ENCODE results near the gene LITAFD. TPM values are rescaled to one million over a fixed set of nuclear protein-coding genes. Genes with fewer than 3 reads are reported as not detected.

LITAFD gene
- total RNA-seq, 1 experiment from 2014 or later = not detected

DNA sequence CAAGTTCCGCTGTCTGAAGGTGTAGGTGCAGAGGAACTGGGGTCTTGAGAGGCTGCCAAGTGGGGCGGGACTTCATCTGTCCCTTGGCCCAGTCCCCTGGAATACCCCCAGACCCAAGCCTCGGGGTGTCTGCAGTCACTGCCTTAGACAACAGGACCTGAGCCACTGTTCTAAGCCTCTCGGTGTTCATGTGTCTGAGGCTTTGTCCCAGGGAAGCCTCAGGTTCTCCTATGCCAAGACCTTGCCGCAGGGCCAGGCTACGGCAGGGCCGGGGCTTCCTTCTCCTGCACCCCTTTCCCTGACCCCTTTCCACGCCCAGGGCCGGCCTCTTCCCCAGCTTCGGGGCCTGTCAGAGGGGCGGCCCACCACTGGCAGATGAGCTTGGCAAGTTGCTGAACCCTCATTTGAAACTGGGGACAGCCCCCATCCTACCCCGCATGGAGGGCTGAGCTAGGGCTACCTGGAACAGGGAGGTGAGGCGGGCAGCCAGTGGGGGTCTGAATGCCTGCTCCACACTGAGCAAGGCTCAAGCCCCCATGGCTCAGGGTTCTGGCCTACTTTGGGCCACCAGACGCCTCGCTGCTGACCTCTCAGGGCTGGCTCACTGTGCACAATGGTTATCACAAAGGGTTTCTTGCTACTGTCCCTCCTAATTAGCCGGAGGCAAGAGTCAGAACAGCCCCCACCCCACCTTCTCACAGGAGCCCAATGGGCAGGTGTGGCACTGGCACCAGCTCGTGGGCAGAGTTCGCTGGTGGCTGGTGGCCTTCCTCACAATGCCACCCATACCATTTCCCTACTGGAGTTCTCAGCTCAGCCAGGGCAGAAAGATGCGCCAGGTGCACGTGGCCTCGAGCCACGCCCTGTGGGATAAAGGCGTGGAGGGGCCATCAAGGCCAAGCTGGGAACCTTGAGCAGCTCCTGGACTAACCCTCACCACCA lies 7.1 kb downstream of the LITAFD start:
- H3K27me3 ChIP-seq (ENCODE audit: insufficient read depth, low read length) = no peaks in the 10 kb centered on the region
- DNase-seq (ENCODE audit: low read depth, low spot score) (no peak), ATAC-seq (no peak)
- peaks cover 10 to 28% of the 10 kb centered on the region in 2 experiments for H3K4me1 ChIP-seq (ENCODE audit: control insufficient read depth in 1 of 2, insufficient read depth in 2 of 2, low read length in 2 of 2)
- RAD21 ChIA-PET (ENCODE audit: low non-redundant PET in 1 of 2, low total read pairs in 2 of 2, uncharacterized antibody in 2 of 2, unreplicated experiment in 2 of 2) = interaction anchor here in 1 of 2 experiments (0.6 kb wide), 1 partner anchor 233 kb away, joined by 4 read pairs; no protein-coding TSS in a partner anchor
- H3K79me2 ChIP-seq (ENCODE audit: insufficient read depth, low read length) = no peaks in the 10 kb centered on the region
- POLR2A ChIA-PET = interaction anchor here (1.2 kb wide), 1 partner anchor 20 kb away, joined by 4 read pairs; the partner anchor contains the start of gene CARHSP1
- no peaks in the 10 kb centered on the region for H4K20me1 ChIP-seq (ENCODE audit: insufficient read depth)
- no peaks in the 10 kb centered on the region for H3K9me3 ChIP-seq (ENCODE audit: control insufficient read depth in 1 of 2, insufficient read depth in 1 of 2, low read depth in 1 of 2, low read length in 2 of 2)
- no peak overlapping the region for H3K9ac ChIP-seq (ENCODE audit: low read length)
- no peaks in the 10 kb centered on the region for H3K9me2 ChIP-seq (ENCODE audit: insufficient read depth)
- H3K27ac ChIP-seq (ENCODE audit: low read depth, low read length) = no peak overlapping the region
- CTCF ChIA-PET = interaction anchor here (1.5 kb wide), 1 partner anchor 9 kb away, joined by 4 read pairs; no protein-coding TSS in a partner anchor
- no peak overlapping the region for H3K4me2 ChIP-seq (ENCODE audit: low read length)
- intact Hi-C loops (cut with micrococcal nuclease) = no loop called here
- BruUV-seq (replicated peaks) = no TSS peak
- no peak overlapping the region for H3K4me3 ChIP-seq (replicated peaks in 1 of 2; ENCODE audit: low read depth in 1 of 2, low read length in 2 of 2)
- no peak for TF ChIP-seq CEBPB (IDR thresholded peaks at IDR 0.05; ENCODE audit: low read depth)
- peaks cover 18 to 23% of the 10 kb centered on the region in 2 experiments; a peak in 3 of 4 replicates for H3K36me3 ChIP-seq (ENCODE audit: control insufficient read depth in 1 of 2, insufficient read depth in 2 of 2, low read length in 2 of 2)
- no peak overlapping the region for H2AFZ ChIP-seq (ENCODE audit: low read depth, low read length, poor library complexity, severe bottlenecking)

DNA sequence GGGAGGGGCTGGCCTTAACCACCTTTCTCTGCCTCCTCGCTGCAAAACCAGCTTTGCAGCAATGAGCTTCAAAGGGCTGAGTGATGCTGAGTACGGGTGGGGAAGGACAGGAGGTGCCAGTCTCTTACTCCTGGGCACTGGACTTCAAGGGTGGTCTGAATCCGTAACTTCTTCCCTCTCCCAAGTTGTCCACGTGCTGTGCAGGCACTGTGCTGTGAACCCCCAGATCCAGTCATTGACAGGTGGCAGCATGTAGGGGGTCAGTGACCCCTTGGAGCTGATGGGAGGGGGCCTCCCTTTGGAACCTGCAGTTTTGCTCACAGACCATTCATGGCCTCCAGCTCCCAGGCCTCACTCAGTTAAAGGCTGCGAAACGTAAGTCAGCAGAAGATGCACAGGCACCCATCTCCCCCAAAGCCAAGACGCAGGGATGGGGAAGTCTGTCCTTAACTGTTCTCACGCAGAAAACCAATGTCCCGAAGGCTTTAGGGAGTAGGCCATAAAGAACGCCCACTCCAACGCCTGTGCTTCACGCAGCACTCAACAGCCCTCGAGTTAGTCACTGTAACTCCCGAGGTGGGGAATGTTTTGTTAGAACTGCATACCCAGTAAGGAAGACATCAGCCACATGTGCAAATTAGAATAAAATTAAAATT lies 7.9 kb downstream of the LITAFD start:
- Histone ChIP-seq H3K9ac (ENCODE audit: low read length) (no peak overlapping the region), H3K36me3 (ENCODE audit: control insufficient read depth in 1 of 2, insufficient read depth in 2 of 2, low read length in 2 of 2) (peaks cover 22 to 31% of the 10 kb centered on the region in 2 experiments), H3K9me2 (ENCODE audit: insufficient read depth) (no peaks in the 10 kb centered on the region), H3K79me2 (ENCODE audit: insufficient read depth, low read length) (no peaks in the 10 kb centered on the region), H3K4me1 (ENCODE audit: control insufficient read depth in 1 of 2, insufficient read depth in 2 of 2, low read length in 2 of 2) (peaks cover 5 to 20% of the 10 kb centered on the region in 2 experiments), H3K4me2 (ENCODE audit: low read length) (no peak overlapping the region), H3K27ac (ENCODE audit: low read depth, low read length) (no peak overlapping the region), H3K4me3 (replicated peaks in 1 of 2; ENCODE audit: low read depth in 1 of 2, low read length in 2 of 2) (no peak overlapping the region), H2AFZ (ENCODE audit: low read depth, low read length, poor library complexity, severe bottlenecking) (no peak overlapping the region), H4K20me1 (ENCODE audit: insufficient read depth) (no peaks in the 10 kb centered on the region), H3K9me3 (ENCODE audit: control insufficient read depth in 1 of 2, insufficient read depth in 1 of 2, low read depth in 1 of 2, low read length in 2 of 2) (no peaks in the 10 kb centered on the region), H3K27me3 (ENCODE audit: insufficient read depth, low read length) (no peaks in the 10 kb centered on the region)
- no TSS peak for BruUV-seq (replicated peaks)
- ChIA-PET CTCF (interaction anchor here (1.5 kb wide), 1 partner anchor 10 kb away, joined by 4 read pairs; no protein-coding TSS in a partner anchor), RAD21 (ENCODE audit: low non-redundant PET in 1 of 2, low total read pairs in 2 of 2, uncharacterized antibody in 2 of 2, unreplicated experiment in 2 of 2) (no interaction called here), POLR2A (interaction anchor here (1.2 kb wide), 1 partner anchor 21 kb away, joined by 4 read pairs; the partner anchor contains the start of gene CARHSP1)
- DNase-seq (ENCODE audit: low read depth, low spot score) (no peak), ATAC-seq (no peak)
- TF ChIP-seq SP1 (IDR thresholded peaks at IDR 0.05; ENCODE audit: low read depth) (no peak), JUND (IDR thresholded peaks at IDR 0.05) (no peak)
- intact Hi-C loops (cut with micrococcal nuclease) = no loop called here
